ENCODE measurements around the gene VARS1.

The VARS1 gene

DNA sequence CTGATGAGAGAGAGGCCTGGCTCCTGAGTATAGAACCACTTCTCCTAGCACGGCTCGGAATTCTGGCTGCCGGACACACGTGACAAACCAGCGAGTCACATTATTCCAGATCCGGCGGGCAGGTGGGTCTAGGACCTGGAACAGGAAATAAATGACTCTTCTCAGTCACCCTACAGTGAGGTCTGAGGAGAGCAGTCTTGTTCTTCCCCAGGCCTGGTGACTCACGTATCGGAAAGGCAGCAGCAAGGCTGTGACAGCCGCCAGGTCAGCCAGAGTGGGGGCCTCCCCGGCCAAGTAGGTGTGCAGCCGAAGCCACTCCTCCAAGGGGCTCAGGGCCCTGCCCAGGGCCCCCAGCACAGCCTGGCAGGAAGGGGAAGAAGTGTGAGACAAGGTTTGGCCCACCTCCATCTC is 2.8 kb downstream of the VARS1 start:
- DNase-seq = no peak

DNA sequence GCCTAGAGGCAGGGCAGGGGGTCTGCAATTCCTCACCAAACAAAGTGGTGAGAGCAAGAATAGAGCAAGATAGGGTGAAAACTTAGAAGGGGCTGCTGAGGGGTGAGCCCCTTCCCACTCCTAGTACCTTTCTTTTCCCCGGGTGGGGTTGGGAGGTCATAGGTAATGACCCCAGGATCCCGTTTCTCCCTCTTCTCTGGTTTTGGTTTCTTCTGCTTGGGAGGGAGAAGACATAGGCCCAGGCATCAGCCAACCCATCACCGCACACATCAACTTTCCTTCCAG is 3.5 kb downstream of the VARS1 start:
- no peak for DNase-seq

DNA sequence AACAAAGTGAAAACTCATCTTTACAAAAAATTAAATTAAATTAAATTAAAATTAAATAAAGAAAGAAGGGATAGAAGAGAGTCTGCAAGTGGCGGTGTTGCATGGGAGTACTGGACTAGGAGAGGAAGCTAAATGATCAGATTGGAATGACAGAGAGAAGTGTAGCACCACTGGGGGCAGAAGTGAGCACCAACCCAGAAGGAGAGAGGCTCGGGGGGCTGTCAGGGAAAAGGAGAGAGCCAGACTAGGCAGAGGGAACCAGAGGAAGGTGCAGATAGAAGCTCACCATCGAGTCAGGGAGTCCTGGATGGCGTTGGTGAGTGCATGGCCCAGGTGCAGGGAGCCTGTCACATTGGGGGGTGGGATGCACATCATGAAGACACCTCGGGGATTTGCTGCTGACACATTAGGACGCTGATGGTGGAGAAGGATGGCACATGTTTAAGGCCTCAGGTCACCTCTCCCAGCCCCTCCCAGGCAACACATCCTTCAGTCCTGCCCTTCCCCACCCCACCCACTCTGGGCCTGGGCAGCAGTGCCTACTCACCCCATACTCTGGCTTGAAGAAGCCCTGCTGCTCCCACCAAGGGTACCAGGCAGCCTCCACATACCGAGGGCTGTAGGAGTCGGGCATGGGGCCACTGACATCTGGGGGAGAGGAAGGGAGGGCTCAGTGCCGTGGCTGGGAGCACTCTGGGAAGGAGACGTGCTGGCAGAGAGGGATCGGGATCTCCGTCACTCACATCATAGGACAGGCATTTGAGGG is 4.0 kb downstream of the VARS1 start:
- DNase-seq = no peak

DNA sequence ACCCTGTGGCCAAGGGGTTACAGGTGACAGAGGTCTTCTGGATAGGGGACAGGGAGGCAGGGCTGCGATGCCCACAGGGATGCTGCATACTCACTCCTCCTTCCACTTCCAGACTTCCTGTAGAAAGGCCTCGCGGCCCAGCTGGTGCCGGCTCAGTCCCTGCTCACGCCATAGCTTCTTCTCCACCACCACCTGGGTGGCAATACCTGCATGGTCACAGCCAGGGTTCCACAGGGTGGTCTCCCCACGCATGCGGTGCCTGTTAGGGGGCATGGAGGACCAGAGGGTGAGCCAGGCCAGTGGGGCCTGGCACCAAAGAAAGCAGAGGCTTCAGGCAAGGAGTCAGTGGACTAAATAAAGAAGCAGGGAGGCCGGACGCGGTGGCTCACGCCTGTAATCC is 10.1 kb downstream of the VARS1 start:
- DNase-seq = no peak

DNA sequence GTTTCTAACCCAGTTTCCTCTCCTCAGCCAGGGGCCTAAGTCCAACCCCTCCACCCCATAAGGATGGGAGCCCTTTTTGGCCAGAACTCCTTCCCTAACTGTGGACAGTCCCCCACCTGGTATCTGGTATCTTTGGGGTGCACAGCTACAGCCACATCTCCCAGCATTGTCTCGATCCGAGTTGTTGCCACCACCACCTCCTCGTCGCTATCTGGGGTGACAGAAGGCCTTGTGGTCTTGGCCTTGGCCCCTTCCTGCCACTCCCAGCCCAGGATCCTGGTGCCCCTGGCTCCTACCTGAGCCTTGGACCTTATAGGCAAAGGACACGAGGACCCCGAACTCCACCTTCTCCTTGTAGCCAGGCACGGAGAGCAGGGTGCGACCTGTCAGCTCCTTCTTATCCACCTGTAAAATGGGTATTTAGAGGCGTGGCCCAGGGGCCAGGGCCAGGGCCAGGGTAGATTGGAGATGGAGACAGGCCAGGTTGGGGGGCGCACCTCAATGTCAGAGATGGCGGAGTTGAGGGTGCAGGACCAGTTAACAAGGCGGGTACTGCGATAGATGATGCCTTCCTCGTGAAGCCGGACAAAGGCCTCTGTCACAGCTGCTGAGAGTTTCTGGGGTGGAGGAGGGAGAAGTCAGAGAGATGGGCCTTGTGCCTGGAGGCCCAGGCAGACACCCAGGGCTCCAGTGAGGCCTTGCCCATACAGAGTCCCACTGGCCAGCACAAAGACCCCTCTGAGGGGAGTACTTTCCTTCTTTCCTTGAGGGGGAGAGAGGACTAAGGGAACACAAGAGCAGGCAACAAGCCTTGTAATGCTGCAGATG is 11.2 kb downstream of the VARS1 start:
- no peak for DNase-seq

DNA sequence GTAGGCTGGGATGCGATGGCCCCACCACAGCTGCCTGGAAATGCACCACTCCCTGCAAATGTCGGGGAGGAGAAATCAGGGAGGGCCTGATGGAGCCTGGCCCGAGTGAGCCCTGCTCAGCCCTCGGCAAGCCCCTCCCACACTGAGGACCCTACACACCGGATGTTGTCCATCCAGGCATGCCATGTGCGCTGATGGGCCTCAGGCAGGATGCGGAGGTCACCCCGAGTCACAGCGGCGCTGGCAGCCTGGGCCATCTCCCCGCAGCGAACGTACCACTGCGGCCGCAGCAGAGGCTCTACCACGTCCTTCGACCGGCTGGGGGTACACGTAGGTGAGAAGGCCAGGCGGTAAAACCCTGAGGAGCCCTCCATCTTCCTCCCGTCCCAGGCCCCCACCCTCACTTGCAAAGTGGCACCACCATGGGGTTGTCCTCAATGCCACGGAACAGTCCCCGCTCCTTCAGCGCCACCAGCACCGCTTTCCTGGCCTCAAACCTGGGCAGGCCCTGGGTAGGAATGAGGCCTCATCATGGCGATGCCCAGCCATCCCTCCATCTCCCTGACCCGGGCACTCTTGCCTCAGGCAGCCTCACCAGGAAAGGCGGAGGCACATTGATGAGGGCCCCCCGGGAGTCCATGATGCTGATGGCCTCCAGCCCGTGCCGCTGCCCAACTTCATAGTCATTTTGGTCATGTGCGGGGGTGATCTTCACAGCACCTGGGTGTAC is 13.3 kb downstream of the VARS1 start:
- DNase-seq = no peak

DNA sequence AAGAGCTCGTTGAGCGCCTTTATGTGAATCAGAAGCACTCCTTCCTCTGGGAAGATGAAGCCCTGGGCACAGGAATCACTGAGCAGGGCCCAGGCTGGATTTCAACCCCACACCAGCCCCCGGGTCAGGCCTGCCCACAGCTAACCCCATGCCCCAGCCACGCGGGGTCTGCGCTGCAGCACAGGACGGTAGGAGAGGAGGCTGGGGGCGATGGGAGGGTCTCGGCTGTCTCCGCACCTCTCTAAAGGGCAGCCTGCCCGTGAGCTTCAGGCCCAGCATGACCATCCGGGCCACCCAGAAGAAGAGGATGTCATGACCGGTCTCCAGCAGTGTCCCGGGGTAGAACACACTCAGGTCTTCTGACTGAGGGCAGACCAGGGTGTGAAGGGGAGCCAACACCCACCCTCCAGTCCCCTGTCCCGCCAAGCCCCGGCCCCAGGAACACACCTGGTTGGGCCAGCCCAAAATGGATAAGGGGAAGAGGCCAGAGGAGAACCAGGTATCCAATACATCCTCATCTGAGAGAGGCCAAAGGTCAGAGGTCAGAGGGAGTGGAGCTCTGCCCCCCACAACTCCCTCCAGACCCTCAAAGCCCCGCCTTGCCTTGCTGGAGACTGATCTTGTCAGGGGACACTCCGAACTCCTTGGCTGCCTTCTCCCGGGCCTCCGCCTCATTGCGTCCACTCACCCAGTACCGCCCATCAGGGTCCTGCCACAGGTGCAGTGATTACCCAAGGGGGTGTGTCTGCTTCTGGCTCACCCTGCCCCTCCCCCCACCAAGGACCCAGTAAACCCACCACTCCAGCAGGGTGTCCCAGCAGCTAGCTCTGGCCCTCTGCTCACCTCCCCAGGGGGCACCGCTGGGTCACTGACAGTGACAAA is 14.1 kb downstream of the VARS1 start:
- no peak for DNase-seq

DNA sequence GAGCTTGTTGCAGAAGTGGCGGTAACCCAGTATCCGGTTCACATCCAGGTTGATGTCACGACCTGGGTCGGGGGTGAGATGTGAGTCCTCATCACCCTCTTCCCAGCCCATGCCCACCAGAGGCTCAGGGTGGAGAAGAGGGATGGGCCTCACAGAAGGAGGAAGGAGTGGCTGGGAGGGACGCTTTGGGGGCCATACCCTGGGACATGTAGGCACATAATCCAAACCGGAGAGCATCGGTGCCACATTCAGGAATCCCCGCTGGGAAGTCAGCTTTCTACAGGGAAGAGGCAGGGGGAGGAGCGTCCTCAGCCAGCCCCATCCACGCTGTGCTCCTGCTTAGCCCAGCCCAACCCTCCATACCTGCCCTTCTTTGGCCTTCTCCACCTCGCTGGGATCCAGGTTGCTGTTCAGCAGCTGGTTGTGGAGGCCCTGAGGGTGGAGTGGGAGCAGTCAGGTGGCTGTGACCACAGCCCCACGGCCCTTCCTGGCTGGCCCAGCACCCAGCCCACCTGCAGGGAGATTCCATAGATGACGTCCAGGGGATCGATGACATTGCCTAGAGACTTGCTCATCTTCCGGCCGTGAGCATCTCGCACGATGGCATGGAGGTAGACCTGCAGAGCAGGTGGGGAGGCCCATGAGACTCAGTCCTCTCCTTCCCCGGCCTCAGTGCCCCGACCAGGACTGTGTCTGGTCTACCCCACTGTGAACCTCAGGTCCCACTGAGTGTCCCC is 14.9 kb downstream of the VARS1 start:
- no peak for DNase-seq

DNA sequence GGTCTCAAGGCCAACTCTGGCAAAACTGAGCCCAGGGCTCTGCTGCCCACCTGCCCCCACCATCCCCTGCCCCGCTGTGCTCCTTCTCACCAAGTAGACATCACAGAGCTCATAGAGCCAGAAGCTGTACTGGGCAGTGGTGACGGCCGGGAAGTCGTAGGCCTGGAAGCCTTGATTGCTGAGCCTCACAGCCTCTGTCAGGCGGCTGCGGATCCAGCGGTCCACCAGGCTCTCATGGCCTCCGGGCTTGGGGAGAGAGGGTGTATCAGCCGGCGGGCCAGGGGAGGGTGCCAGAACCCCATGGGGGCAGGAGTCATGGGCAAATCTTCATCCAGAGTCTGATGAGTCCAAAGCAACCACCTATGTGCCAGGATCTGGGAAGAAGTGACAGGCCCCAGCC is 15.6 kb downstream of the VARS1 start:
- no peak for DNase-seq

DNA sequence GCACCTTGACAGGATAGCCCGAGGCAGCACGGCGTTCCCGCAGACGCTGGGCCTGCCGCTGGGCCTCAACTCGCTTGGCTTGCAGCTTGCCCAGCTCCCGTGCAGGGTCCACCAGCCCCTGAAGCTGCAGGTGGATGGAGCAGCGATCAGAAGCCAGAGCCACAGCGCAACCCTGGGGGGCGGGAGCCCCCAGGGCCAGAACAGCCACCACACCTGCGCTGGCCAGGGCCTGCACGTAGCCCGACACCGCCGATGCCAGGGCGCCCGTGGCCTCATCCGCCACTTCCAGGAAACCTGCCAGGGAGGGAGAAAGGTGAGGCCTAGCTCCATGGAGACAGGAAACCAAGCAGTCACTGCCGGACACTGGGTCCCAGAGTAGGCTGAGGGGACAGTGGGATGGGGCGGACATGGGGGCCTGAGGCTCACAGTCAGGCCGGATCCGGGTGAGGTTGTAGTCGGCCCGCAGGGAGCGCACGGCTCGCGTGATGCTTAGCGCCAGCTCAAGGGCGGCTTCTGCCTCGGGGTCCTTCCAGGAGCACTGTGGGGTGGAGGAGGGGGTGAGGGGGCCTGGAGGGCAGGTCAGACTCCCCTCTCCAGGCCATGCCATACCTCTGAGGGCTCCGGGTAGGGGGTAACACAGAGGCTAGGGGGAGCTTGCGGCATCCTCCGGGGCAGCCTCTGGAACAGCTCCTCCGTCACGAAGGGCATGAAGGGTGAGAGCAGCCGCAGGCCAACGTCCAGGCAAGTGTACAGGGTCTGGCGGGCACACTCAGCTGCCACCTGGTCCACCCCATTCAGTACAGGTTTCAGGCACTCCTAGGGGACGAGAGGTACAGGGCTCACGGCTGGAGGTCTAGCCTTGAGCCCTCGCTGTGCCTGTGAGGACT is 16.3 kb downstream of the VARS1 start:
- DNase-seq = no peak

DNA sequence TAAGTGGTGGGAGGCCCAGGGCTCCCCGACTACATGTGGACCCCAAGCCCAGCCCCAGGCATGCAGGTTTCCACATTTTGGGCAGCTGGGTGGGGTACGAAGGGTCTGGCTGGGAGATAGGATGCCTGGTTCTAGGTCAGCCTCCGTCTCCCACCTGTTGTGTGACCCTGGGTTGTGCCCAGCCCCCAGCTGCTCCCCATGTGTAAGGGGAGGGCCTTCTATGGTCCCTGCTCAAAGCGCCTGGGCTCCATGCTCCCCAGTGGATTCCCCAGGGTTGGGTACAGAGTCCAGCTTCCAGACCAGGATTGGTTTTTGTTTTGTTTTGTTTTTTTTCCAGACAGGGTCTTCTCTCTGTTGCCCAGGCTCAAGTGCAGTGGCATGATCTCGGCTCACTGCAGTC is 17.4 kb downstream of the VARS1 start:
- no peak for DNase-seq

DNA sequence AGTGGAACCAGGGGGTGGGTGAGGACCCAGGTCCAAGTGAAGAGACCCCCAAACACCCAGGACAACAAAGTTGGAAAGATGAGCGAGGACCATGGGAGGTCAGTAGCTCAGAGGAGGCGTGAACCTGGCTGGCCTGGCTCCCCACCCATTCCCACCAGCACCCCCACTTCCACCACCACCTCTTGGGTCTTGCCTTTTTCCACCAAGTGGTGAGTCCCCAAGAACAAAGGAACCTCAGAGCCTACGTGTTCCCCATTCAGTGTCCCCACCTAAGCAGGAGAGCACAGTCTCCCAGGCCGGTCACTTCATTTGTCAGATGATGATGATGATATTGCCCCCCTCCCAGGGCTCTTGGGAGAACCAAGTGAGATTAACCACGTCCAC is 17.9 kb downstream of the VARS1 start:
- no peak for DNase-seq

DNA sequence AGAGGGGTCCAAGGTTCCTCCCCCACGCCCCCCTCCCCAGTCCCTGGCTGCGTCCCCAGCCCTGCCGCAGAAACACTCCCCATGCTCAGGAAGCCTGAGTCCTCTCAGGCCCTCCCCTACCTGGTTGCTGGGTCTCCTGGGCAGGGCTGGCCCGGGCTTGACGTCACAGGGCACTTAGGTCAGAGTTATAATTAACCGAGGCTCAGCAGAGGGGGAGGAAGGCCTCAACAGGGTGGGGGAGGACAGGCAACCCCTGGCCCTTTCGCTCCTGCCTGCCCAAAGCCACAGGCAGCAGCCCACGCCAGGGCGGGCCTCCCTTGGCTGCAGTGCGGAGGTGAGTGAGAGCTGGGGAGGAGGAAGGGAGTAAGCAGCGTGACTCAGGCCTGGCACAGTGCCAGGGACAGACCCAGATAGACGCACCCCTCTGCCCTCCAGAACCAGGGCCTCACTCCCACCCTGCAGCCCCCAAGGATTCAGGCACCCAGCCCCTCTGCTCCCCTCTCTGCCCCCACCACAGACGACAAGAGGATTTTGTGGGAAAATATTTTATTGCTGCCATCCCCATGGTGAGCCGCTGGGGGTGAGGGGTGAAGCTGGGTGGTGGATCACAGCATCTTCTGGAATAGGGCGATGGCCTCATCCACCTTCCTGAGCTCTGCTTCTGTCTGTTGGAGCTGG is 18.4 kb downstream of the VARS1 start, which contains the start of gene VWA7:
Gene VWA7, minus strand, starts transcription at position 340 of the 678 bp plus-strand sequence. CDS start 549 bp downstream, outside the sequence.
- DNase-seq = peak; percentile 54

DNA sequence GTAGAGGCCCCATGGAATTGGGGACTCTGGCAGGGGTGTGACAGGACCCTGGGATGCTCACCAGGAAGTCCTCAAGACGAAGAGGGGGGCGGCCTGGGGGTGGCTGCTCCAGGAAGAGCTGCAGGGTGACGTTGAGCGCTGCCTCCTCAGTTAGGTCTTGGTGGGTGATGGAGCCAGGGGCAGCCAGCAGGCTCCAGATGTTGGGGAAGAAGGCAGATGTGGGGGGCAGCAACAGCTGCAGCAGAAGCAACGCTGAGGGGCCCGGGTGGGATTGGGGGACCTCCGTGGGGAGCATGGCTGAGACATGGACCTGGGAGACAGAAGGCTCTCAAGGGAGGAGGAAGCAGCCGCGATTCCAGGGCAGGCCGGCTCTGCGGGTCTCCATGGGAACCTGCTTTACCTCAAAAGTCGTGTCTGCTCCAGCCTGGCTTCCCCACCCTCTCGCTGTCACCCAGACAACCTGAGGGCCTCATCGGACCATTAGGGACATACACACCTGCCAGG is 19.0 kb downstream of the VARS1 start:
- no peak for DNase-seq

DNA sequence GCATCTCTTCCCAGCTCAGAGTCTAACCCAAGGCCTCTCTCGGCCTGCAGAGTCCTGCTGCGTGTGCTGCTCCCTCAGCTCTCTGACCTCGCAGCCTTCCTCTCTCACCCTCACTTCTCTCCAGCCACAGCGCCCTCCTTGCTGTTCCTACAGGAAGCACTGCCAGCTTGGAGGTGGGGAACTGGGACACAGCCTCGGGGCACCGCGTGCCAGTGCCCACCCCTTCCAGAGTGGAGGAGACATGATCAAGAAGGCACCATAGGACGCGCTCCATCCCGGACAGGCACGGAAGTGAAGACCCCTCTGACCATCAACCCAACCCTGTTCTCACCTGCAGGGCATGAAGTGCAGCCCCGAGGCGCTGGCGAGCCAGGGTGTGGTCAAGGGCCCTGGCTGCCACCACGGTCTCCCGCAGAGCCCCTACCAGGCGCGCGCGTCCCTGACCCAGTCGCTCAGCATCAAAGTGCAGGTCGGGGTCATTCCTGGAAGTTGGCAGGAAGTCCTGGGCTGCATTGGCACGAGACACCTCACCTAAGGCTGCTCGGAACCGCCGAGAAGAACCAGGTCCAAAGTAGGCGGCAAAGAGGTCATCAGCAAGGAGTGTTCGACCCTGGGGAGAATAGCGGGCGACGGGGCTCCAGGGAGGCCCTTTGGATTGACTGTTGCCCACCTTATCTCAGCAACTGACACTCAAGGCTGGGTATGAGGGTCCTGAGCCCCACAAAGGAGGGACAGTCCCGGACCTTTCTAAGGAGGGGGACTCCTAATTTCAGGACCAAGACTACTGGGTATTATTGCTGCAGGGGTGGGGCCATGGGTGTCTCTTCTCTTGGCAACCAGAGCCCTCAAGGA is 19.7 kb downstream of the VARS1 start:
- DNase-seq = no peak

DNA sequence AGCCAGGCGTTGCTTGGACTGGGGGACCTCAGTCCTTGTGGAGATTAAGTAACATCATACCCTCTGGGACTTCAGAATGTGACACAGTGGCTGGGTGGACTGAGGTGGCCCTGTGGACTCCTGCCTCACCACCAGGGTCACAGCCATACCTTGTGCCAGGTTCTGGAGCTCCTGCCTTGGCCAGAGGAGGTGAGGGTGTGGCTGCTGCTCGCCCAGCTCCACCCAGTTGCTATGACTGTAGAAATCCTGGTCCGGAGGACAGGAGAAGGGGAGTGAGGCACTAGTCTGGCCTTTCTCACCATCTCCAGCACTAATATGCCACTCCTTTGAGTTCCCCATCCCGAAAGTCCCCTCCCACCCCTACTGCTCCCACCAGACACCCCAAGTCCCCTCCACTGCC is 20.4 kb downstream of the VARS1 start:
- no peak for DNase-seq

DNA sequence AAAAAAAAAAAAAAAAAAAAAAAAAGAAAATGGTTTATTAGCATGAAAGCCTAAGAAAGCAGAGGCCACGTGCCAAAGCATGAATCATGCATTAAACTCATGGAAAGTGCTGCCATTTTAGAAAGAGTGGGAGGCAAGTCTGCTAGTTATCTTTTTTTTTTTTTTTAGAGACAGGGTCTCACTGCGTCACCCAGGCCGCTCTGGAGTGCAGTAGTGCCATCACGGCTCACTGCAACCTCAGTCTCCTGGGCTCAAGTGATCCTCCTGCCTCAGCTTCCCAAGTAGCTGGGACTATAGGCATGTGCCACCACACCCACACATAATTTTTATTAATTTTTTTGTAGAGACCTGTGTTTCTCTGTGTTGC is 23.6 kb downstream of the VARS1 start:
- no peak for DNase-seq

DNA sequence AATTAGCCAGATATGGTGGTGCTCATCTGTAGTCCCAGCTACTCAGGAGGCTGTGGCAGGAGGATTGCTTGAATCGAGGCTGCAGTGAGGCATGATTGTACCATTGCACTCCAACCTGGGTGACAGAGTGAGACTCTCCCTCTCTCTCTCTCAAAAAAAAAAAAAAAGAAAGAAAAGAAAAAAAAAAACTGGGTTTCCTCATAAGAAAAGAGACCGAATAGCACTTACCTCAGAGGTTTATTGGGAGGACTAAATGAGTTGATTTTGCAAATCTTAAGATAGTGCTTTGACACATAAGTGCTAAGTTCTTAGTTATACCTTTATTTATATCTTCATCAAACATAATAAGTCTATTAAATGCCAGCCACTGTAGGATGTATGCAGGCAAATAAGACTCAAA is 24.7 kb downstream of the VARS1 start:
- DNase-seq = no peak

DNA sequence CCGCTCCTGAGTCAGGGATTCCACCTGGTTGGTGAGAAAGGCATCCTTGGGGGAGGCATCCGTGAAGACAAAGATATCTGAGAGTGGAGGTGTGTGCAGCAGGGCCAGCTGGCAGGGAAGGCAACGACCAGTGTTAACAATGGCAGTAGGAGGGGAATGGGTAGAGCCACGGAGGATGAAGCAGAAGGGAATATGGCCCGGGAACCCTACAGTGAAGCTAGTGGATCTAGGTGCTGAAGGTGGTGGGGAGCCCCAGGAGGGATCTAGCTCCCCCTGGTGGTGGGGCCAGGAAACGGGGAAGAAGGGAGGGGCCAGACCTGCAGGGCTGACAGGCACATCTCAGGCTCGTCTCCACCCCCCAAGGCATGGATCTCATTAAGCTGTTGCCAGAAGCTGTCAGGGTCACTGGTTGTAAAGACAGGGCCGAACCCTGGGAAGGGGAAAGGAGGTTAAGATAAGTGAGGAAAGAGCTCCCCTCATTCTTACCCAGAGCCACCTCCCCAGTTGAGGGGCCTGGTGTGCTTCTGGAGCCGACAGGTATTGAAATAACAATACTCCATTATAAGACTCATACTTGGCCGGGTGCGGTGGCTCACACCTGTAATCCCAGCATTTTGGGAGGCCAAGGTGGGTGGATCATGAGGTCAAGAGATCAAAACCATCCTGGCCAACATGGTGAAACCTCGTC is 25.7 kb downstream of the VARS1 start:
- peak; percentile 74 for DNase-seq

Measured in central memory CD4-positive, alpha-beta T cell (primary cell).